GM12865 (cell line): Measurements from ENCODE around the gene C1QL4.
"Not testable (repeated sequence)": the region's sequence is repeated elsewhere in the genome, so short reads cannot be mapped to it uniquely, and the experiment has no call there.

Experiments
- DNase-seq: peaks from one replicate; pipeline ENCODE4 v3.0.0; 2010; ENCODE audit warnings: low read depth
- H3K4me3 ChIP-seq: 2 replicates; pipeline ENCODE4 v1.5.1; 2011; ENCODE audit warnings: mild to moderate bottlenecking, low read depth, low read length, control low read depth
- TF ChIP-seq, protein P1 (sequence below): IDR thresholded peaks from 2 replicates; pipeline ENCODE4 v1.5.1; 2011; ENCODE audit warnings: low read length, control low read depth, low read depth, inconsistent platforms; ENCODE audit not compliant: insufficient read depth; ENCODE audit errors: missing control alignments

C1QL4 gene

DNA sequence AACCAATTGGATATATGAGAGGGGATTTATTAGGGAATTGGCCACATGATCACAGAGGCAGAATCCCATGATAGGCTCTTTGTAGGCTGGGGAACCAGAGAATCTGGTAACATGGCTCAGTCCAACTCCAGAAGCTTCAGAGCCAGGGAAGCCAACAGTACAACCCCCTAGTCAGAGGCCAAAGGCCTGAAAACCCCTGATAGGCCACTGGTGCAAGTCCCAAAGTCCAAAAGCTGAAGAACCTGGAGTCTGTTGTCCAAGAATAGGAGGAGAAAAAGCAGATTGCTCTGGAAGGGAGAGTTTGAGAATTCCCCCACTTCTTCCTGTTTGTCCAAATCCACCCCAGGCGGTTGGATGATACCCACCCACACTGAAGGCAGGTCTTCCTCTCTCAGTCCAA is 22.2 kb downstream of the C1QL4 start:
- no peak for DNase-seq
- TF ChIP-seq, protein P1, sequence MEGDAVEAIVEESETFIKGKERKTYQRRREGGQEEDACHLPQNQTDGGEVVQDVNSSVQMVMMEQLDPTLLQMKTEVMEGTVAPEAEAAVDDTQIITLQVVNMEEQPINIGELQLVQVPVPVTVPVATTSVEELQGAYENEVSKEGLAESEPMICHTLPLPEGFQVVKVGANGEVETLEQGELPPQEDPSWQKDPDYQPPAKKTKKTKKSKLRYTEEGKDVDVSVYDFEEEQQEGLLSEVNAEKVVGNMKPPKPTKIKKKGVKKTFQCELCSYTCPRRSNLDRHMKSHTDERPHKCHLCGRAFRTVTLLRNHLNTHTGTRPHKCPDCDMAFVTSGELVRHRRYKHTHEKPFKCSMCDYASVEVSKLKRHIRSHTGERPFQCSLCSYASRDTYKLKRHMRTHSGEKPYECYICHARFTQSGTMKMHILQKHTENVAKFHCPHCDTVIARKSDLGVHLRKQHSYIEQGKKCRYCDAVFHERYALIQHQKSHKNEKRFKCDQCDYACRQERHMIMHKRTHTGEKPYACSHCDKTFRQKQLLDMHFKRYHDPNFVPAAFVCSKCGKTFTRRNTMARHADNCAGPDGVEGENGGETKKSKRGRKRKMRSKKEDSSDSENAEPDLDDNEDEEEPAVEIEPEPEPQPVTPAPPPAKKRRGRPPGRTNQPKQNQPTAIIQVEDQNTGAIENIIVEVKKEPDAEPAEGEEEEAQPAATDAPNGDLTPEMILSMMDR = no peak
- H3K4me3 ChIP-seq = no peak overlapping the region

DNA sequence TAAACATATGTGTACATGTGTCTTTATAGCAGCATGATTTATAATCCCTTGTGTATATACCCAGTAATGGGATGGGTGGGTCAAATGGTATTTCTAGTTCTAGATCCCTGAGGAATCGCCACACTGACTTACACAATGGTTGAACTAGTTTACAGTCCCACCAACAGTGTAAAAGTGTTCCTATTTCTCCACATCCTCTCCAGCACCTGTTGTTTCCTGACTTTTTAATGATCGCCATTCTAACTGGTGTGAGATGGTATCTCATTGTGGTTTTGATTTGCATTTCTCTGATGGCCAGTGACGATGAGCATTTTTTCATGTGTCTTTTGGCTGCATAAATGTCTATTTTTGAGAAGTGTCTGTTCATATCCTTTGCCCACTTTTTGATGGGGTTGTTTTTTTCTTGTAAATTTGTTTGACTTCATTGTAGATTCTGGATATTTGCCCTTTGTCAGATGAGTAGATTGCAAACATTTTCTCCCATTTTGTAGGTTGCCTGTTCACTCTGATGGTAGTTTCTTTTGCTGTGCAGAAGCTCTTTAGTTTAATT is 26.5 kb downstream of the C1QL4 start:
- DNase-seq, H3K4me3 ChIP-seq: not testable (repeated sequence)

DNA sequence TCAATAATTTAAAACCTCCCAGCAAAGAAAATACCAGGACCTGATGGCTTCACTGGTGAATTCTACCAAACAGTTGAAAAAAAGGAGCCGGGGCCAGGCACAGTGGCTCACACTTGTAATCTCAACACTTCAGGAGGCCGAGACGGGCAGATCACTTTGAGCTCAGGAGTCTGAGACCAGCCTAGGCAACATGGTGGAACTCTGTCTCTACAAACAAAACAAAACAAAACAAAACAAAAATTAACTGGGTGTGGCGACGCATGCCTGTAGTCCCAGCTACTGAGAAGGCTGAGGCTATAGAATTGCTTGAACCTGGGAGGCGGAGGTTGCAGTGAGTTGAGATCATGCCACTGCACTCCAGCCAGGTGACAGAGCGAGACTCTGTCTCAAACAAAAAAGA is 27.6 kb downstream of the C1QL4 start:
- no peak overlapping the region for H3K4me3 ChIP-seq
- no peak for DNase-seq
- TF ChIP-seq, protein P1 = no peak

DNA sequence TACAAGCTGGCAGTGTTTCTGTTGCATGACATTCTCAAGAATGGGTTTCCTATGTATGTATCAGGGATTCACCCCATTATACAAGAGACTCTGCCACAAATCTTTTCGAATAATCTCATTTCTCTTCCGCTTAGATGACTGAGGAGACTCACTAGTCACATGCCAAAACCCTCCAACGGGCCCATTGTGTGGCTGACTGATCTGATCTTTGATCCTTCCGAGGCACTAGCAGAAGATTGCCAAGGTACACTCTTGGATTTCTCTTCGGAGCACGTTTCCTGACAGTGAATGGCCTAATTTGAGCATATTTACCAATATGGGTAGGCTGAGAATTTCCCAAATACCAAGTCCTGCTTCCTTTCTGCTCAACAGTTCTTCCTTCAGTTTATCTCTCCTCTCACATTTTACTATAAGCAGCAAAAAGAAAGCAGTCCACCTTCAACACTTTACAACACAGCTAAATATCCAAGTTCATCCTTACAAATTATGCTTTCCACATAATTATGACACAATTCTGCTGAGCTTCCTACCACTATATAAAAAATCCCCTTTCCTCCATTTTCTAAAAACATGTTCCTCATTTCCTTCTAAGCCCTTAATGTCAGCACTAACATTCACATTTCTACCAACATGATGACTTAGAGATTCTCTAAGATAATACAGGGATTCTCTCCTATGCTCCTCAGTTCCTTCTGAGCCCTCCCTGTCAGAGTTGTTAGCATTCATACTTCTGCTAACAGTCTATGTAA is 31.1 kb downstream of the C1QL4 start:
- TF ChIP-seq, protein P1 = no peak
- no peak for DNase-seq
- H3K4me3 ChIP-seq = no peak overlapping the region

DNA sequence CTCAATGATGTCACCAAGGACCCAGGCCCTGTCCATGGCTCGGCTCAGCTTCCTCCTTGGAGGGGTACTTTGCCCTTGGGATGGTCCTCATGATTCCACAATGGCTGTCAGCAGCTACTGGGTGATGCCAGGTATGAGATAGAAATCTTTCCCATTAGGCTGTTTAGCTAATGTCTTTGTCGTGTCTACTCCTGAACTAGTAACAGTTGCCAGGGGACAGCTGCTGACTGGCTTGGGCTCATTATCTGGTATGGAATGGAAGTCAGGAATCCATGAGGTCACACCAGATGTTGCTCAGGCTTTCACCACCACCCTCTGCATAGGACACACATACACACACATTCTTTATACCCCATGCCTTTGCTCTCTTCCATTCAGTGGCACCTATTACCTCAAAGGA is 32.8 kb downstream of the C1QL4 start:
- DNase-seq = no peak
- TF ChIP-seq, protein P1 = no peak
- no peak overlapping the region for H3K4me3 ChIP-seq

DNA sequence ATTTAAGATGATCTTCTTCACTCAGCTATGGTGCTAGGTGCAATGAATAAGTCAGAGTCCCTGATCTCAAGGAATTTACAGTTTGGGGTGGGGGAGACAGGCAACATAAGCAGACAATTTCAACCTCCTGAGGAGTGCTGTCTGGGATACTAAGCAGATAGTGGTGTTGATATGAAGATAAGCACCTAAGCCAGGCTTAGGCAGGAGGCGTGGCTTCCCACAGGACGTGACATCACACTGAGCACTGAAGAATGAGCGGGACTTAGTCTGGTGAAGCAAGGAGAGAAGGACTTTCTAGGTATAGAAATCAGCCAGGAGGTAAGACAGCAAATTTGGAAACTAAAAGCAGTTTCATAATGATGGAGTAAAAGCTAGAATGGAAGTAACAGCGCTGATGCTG is 35.2 kb downstream of the C1QL4 start:
- TF ChIP-seq, protein P1 = no peak
- no peak overlapping the region for H3K4me3 ChIP-seq
- peak; percentile 28 for DNase-seq

DNA sequence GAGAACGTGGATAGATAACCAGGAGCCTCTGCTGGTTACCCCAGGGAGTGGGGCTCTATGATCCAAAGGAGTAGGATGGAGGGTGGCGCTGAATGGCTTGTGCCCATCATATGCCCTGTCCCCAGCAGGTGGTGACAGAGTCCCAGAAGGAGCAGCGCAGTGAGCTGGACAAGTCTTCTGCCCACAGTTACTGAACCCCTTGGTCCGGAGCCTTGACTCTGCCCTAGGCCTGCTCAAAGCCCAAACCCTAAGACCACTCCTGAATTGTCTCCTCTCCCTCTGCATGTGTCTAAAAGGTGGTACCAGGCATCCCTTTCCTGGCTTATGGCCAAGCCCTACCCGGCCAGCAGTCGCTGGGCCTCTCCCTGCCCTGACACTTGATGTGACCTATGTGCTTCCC is 38.8 kb downstream of the C1QL4 start:
- H3K4me3 ChIP-seq = no peak overlapping the region
- peak; percentile 26 for DNase-seq
- TF ChIP-seq, protein P1 = peak; percentile 36
